ENCODE results near the gene TRAF3.

TRAF3 gene

DNA sequence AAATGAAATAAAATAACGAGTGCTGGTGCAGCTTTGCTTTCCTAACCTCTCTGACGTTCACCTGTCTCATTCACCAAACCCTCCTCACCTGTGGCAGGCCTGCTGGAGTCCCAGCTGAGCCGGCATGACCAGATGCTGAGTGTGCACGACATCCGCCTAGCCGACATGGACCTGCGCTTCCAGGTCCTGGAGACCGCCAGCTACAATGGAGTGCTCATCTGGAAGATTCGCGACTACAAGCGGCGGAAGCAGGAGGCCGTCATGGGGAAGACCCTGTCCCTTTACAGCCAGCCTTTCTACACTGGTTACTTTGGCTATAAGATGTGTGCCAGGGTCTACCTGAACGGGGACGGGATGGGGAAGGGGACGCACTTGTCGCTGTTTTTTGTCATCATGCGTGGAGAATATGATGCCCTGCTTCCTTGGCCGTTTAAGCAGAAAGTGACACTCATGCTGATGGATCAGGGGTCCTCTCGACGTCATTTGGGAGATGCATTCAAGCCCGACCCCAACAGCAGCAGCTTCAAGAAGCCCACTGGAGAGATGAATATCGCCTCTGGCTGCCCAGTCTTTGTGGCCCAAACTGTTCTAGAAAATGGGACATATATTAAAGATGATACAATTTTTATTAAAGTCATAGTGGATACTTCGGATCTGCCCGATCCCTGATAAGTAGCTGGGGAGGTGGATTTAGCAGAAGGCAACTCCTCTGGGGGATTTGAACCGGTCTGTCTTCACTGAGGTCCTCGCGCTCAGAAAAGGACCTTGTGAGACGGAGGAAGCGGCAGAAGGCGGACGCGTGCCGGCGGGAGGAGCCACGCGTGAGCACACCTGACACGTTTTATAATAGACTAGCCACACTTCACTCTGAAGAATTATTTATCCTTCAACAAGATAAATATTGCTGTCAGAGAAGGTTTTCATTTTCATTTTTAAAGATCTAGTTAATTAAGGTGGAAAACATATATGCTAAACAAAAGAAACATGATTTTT, 128.2 kb downstream of the TRAF3 start:
- Histone ChIP-seq H2AFZ (ENCODE audit: low read length) (no peak overlapping the region), H3K36me3 (ENCODE audit: insufficient read depth, low read length) (peaks cover 26% of the 10 kb centered on the region), H3K9ac (ENCODE audit: low read length) (no peak overlapping the region), H3K4me1 (ENCODE audit: insufficient read depth, low read length, severe bottlenecking) (peaks cover 18% of the 10 kb centered on the region), H3K9me2 (ENCODE audit: low read depth, low read length) (no peaks in the 10 kb centered on the region), H4K20me1 (ENCODE audit: insufficient read depth, low read length) (no peaks in the 10 kb centered on the region), H3K27me3 (ENCODE audit: insufficient read depth, low read length) (no peaks in the 10 kb centered on the region), H3F3A (ENCODE audit: insufficient read depth, low read length) (no peaks in the 10 kb centered on the region), H3K4me2 (ENCODE audit: low read length) (no peak overlapping the region), H3K79me2 (ENCODE audit: insufficient read depth, low read length) (no peaks in the 10 kb centered on the region), H3K27ac (ENCODE audit: low read depth, low read length, poor library complexity, severe bottlenecking) (no peak overlapping the region), H3K9me3 (ENCODE audit: low read length) (no peaks in the 10 kb centered on the region), H3K4me3 (ENCODE audit: low read depth, low read length, poor library complexity, severe bottlenecking) (no peak overlapping the region)
- TF ChIP-seq EZH2 (IDR thresholded peaks at IDR 0.05; ENCODE audit: borderline replicate concordance, low read length), result no peak
- TF ChIP-seq, protein P1, sequence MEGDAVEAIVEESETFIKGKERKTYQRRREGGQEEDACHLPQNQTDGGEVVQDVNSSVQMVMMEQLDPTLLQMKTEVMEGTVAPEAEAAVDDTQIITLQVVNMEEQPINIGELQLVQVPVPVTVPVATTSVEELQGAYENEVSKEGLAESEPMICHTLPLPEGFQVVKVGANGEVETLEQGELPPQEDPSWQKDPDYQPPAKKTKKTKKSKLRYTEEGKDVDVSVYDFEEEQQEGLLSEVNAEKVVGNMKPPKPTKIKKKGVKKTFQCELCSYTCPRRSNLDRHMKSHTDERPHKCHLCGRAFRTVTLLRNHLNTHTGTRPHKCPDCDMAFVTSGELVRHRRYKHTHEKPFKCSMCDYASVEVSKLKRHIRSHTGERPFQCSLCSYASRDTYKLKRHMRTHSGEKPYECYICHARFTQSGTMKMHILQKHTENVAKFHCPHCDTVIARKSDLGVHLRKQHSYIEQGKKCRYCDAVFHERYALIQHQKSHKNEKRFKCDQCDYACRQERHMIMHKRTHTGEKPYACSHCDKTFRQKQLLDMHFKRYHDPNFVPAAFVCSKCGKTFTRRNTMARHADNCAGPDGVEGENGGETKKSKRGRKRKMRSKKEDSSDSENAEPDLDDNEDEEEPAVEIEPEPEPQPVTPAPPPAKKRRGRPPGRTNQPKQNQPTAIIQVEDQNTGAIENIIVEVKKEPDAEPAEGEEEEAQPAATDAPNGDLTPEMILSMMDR (IDR thresholded peaks at IDR 0.05; ENCODE audit: low read length), result no peak

DNA sequence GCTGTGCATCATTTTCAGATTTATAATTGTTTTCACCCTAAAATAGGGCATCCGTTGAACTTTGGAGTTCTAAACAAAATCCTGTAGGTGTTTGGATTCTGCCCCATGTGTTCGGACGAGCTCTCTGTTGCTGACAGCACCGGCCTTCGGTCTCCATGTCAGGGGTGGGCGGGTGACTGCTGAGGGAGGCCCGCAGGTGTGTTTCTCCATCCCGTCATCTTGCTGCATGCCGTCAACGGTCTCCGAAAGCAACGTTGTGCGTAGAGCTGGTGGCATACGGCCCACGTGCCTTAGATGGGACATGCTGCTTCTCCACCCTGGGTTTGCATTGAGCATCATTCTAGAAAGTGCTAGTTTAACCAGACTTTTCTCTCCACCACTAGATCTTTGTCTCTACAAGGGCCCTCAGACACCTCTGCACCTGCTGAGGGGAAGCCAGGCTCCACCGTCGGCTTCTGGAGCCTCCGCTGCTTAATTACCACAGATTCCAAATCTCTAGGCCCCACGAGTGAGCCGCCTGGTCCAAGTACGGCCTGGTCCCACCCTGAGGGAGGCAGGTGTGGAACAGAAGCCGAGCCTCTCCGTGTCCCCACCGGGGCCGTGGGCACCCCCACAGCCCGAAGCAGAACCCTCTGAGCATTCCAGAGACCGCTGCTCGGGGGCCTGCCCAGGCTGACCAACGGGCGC, 129.5 kb downstream of the TRAF3 start:
- Histone ChIP-seq H3F3A (ENCODE audit: insufficient read depth, low read length) (no peaks in the 10 kb centered on the region), H2AFZ (ENCODE audit: low read length) (no peak overlapping the region), H3K9ac (ENCODE audit: low read length) (no peak overlapping the region), H4K20me1 (ENCODE audit: insufficient read depth, low read length) (no peaks in the 10 kb centered on the region), H3K4me2 (ENCODE audit: low read length) (no peak overlapping the region), H3K79me2 (ENCODE audit: insufficient read depth, low read length) (no peaks in the 10 kb centered on the region), H3K27ac (ENCODE audit: low read depth, low read length, poor library complexity, severe bottlenecking) (no peak overlapping the region), H3K27me3 (ENCODE audit: insufficient read depth, low read length) (no peaks in the 10 kb centered on the region), H3K36me3 (ENCODE audit: insufficient read depth, low read length) (peaks cover 26% of the 10 kb centered on the region), H3K4me1 (ENCODE audit: insufficient read depth, low read length, severe bottlenecking) (peaks cover 5% of the 10 kb centered on the region), H3K9me3 (ENCODE audit: low read length) (no peaks in the 10 kb centered on the region), H3K4me3 (ENCODE audit: low read depth, low read length, poor library complexity, severe bottlenecking) (no peak overlapping the region), H3K9me2 (ENCODE audit: low read depth, low read length) (no peaks in the 10 kb centered on the region)
- no peak for TF ChIP-seq EZH2 (IDR thresholded peaks at IDR 0.05; ENCODE audit: borderline replicate concordance, low read length)
- TF ChIP-seq, protein P1 (IDR thresholded peaks at IDR 0.05; ENCODE audit: low read length), result no peak

DNA sequence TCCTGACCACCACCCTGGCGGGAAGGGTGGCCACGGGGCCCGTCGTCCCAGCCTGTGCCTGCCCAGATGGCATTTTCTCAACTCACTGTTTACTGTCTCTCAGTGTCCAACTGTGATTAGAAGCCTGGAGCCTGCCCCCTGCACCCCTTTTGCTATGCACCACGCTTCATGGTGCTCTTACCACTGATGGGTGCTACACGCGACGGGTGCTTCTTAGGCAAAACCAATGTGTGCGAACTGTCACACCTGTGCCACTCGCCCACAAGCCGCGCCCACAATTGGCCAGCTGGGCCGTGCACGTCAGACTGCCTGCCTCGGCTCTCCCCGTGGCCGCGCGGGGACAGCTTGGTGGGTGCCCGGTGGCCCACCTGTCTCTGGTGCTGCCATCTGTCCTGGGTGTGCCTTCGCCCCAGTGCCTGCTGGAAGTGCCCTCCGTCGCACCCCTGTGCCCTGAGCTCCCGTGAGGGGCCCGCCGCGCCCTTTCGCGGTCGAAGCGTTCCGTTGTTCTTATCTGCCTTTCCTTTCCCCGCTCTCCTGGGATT, 130.1 kb downstream of the TRAF3 start:
- Histone ChIP-seq H3F3A (ENCODE audit: insufficient read depth, low read length) (no peaks in the 10 kb centered on the region), H3K4me1 (ENCODE audit: insufficient read depth, low read length, severe bottlenecking) (no peaks in the 10 kb centered on the region), H3K79me2 (ENCODE audit: insufficient read depth, low read length) (no peaks in the 10 kb centered on the region), H3K27me3 (ENCODE audit: insufficient read depth, low read length) (no peaks in the 10 kb centered on the region), H3K4me2 (ENCODE audit: low read length) (no peak overlapping the region), H3K36me3 (ENCODE audit: insufficient read depth, low read length) (peaks cover 26% of the 10 kb centered on the region), H3K9me2 (ENCODE audit: low read depth, low read length) (no peaks in the 10 kb centered on the region), H2AFZ (ENCODE audit: low read length) (no peak overlapping the region), H3K9me3 (ENCODE audit: low read length) (no peaks in the 10 kb centered on the region), H4K20me1 (ENCODE audit: insufficient read depth, low read length) (no peaks in the 10 kb centered on the region), H3K4me3 (ENCODE audit: low read depth, low read length, poor library complexity, severe bottlenecking) (no peak overlapping the region), H3K27ac (ENCODE audit: low read depth, low read length, poor library complexity, severe bottlenecking) (no peak overlapping the region), H3K9ac (ENCODE audit: low read length) (no peak overlapping the region)
- TF ChIP-seq, protein P1 (IDR thresholded peaks at IDR 0.05; ENCODE audit: low read length), result no peak
- TF ChIP-seq EZH2 (IDR thresholded peaks at IDR 0.05; ENCODE audit: borderline replicate concordance, low read length), result no peak

Data from OCI-LY1 (cell line).